GM12878 (cell line): ENCODE data around the gene LY6G5C.

Experiments used
- CBX5 ChIP-seq: sonication (generic); IDR thresholded peaks from 2 replicates; pipeline ENCODE4 v1.6.1; 2016; ENCODE audit warnings: low read depth, moderate library complexity, mild to moderate bottlenecking, inconsistent platforms
- CTCF ChIP-seq, 3 experiments: IDR thresholded peaks in 2 of 3; conservative IDR thresholded peaks in 1 of 3; 2 replicates each; pipeline ENCODE4 v1.5.1; 2011; ENCODE audit warnings: low read depth in 3 of 3, low read length in 3 of 3, mild to moderate bottlenecking in 3 of 3, control low read depth in 2 of 3, moderate library complexity in 2 of 3, inconsistent platforms in 1 of 3, mixed read lengths in 1 of 3; ENCODE audit not compliant: control insufficient read depth in 2 of 3, insufficient read depth in 1 of 3; ENCODE audit errors: extremely low read depth in 1 of 3
- NFXL1 ChIP-seq: fragments of 450-650 bp; IDR thresholded peaks from 2 replicates; pipeline ENCODE4 v1.6.1; 2017; ENCODE audit warnings: antibody characterized with exemption, mild to moderate bottlenecking, borderline replicate concordance
- RELA ChIP-seq: fragments of 450-650 bp; IDR thresholded peaks from 2 replicates; pipeline ENCODE4 v1.8.0; 2014; ENCODE audit warnings: borderline replicate concordance; ENCODE audit not compliant: partially characterized antibody
- RFX5 ChIP-seq: IDR thresholded peaks from 2 replicates; pipeline ENCODE4 v1.6.1; 2011; ENCODE audit warnings: low read depth, low read length, improper control_type of control experiment
- SMC3 ChIP-seq: IDR thresholded peaks from 2 replicates; pipeline ENCODE4 v1.6.1; 2011; ENCODE audit warnings: low read length, improper control_type of control experiment, borderline replicate concordance
- SP1 ChIP-seq: IDR thresholded peaks from one replicate; pipeline ENCODE4 v1.6.1; 2011; ENCODE audit warnings: low read depth, low read length
- SPI1 ChIP-seq: IDR thresholded peaks from 2 replicates; pipeline ENCODE4 v1.6.1; 2011; ENCODE audit warnings: low read depth, mild to moderate bottlenecking, low read length, moderate library complexity, borderline replicate concordance; ENCODE audit not compliant: insufficient read depth
- ZZZ3 ChIP-seq: IDR thresholded peaks from 2 replicates; pipeline ENCODE4 v1.6.1; 2011; ENCODE audit warnings: low read depth; ENCODE audit not compliant: control insufficient read depth, insufficient read length

DNA sequence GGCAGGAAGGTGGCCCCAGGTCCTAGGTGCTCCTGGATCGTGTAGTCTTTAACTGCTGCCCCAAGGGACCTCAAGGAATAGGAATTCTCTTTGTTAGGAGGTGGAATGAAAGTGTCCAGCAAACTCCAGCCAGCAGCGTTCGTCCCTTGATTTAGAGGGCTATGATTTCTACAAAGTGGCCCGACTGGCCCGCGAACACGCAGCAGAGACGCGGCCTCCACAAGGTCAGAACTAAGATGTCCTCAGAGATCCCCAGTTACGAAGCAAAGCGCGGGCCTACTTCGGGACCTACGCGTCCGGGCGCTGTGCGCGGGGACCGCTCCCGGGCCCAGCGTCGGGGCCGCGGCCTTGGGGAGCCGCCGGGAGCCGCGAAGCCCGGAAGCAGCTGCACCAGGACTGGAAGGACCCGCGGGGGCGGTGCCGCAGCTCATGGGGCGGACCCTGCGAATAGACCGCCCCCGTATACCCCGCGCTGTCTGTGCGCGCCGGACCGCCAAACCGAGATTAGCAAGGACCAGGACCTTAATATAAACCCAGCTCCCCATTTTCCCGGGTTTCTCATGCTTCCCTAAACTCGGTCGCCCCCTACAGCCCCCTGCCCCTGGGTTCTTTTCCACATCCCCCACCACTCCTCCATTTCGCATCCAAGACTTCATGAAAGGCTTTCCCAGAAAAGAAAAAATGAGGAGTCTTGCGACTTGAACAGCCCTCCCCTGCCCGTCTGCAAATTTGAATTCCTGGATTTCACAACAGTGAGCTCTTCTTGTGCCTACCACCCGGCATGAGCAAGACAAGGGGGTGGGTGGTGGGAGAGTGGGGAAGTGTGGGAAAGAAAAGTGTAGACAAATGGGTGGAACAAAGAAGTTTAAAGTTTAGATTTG, 20.2 kb downstream of the LY6G5C start, which contains the start of gene C6orf47:
- TF ChIP-seq CTCF (IDR thresholded peaks at IDR 0.05 in 2 of 3, conservative IDR thresholded peaks at IDR 0.05 in 1 of 3; ENCODE audit: control insufficient read depth in 2 of 3, extremely low read depth in 1 of 3, insufficient read depth in 1 of 3, low read depth in 3 of 3, low read length in 3 of 3): no peak
- no peak for TF ChIP-seq SPI1
- TF ChIP-seq NFXL1: no peak
- TF ChIP-seq CBX5: no peak
- no peak for TF ChIP-seq RELA
- 0 out of 2 replicates have a peak, but pooled peaks have one; percentile 5 for TF ChIP-seq SMC3
- no peak for TF ChIP-seq RFX5
- TF ChIP-seq ZZZ3: no peak
- TF ChIP-seq SP1: peak; percentile 14
